T47D (cell line): Measurements from ENCODE around the gene CCSER1.

Experiments used
- DNase-seq, 2 experiments: peaks; one replicate each; pipeline versions ENCODE4 v3.0.0 to v3.0.0-alpha.2; 2011 to 2012; ENCODE audit warnings: low read depth in 1 of 2, low spot score in 1 of 2
- JUND ChIP-seq: IDR thresholded peaks from 2 replicates; pipeline ENCODE4 v1.6.1; 2012; ENCODE audit warnings: low read depth
- in situ Hi-C: cut with HindIII; loops from 2 replicates; pipeline ENCODE4 v1.10.0; 2016; ENCODE audit warnings: low sequenced_read_pairs, low pct_unique_long_range_greater_than_20kb

CCSER1 gene

DNA sequence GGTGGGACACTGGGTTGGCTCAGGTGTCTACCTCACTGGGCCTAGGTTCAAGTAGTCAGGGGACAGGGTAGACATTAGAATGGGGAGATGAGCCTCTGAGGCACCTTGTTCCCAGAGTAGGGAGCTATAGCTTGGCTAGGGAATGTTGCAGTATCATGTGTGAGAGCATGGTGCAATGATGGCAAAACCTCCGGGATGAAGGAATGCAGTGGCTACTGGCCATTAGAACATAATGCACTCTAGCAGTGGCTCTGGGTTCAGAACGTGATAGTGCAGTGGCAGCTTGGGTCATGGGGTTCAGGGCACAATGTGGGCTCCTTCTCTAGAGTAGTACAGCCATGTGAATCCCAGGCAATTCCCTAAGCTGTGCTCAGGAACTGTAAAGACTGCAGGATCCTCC is 471.5 kb downstream of the CCSER1 start:
- no peak for DNase-seq
- in situ Hi-C loops: no loop called here
- no peak for TF ChIP-seq JUND

DNA sequence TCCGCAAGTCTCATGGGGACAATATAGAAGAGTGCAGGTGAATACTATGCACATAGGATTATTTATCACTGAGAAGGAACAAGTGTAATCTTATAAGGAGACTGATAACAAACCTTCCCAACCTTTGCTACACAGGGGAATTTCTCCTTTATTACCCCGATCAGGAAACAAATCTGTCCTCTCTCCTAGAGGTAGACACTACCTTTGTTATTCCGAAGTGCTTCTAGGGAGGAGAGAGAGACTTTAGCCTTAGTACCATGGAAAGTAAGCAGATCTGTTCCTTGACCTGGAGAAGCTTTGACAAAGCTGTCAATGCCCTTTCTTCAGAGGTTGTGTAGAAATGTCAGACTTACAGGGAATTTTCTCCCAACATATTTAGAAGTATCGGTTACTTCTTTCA is 475.5 kb downstream of the CCSER1 start:
- TF ChIP-seq JUND: no peak
- in situ Hi-C loops: no loop called here
- DNase-seq: no peak

DNA sequence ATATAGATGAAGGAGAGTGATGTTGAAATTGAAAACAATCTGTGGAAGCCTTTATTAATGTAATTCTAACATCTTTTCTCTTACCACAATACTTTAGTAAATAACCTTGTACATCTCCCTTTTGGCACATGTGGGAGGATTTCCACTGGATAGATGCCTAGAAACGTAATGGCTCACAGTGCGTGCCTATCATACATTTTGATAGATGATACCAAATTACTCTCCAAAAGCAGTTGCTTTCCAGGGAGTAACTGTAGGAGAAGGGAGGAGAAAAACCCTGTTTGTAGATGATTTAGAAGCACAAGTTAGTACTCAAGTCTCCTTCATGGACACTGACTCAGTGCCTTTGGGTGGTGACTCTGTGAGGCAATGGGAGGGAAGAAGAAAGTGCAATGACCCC is 476.3 kb downstream of the CCSER1 start:
- TF ChIP-seq JUND: no peak
- in situ Hi-C loops: no loop called here
- no peak for DNase-seq

DNA sequence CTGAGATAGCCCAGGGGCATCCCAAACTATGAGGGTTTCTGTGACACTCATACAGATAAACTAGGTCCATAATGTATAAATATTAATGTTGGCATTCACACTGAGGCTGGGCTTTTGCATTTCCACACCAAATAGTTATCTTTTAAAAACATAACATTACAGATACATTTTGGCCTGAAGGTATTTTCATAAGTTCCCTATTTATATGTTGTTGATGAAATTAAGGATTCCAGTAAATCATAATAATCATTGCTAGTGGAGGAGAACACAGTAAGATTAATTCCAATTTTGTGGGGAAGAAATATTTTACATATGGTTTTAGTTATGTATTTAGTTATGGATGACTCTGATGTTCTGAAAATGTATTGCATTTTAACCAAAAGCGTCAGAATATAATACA is 479.6 kb downstream of the CCSER1 start:
- TF ChIP-seq JUND: no peak
- in situ Hi-C loops: no loop called here
- no peak for DNase-seq

DNA sequence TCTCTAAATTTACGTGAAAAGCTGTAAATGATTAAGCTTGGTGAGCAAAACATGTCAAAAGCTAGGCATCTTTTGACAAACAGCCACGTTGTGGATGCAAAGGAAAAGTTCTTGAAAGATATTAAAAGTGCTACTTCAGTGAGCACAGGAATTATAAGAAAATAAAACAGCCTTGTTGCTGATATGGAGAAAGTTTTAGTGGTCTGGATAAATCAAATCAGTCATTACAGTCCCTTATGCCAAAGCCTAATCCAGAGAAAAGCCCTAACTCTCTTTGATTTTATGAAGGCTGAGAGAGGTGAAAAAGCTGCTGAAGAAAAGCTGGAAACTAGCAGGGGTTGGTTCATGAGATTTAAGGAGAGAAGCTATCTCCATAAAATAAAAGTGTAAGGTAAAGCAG is 487.2 kb downstream of the CCSER1 start:
- no peak for TF ChIP-seq JUND
- in situ Hi-C loops: no loop called here
- no peak for DNase-seq

DNA sequence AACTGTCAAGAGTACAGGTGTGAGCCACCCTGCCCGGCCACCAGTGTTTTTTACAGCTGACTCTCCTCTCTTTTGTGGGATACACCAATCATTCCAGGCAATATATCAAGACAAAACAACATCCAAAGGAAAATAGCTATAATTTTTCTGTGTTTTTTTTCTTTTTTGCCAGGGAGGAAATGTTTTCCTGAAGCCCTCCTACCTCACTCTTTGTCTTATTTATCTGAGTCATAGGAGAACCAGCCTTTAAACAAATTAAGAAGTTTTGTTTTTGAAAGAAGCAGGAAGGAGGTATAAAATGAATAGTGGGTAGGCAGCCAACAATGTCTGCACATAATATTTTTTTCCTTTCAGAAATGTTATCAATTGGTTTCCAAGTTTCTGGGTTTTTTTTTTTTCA is 493.9 kb downstream of the CCSER1 start:
- no peak for DNase-seq
- in situ Hi-C loops: no loop called here
- no peak for TF ChIP-seq JUND

DNA sequence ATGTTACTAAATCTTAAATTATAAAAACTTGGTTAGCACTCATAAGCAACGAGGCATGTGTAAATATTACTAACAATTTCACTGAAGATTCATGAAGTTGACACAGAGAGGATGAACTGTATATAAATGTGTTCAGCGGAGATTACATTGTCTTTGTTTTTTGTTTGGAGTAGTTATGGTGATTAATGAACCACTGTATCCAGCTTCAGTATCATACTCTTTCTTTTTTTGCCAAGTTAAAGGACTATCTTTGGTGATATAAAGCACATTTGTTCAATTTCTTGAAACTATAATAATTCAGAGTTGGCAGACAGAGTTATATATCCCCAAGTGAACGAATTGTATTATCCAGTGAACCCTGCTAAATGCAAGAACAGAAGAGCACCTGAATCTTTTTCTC is 497.6 kb downstream of the CCSER1 start:
- TF ChIP-seq JUND: no peak
- in situ Hi-C loops: no loop called here
- DNase-seq: no peak

DNA sequence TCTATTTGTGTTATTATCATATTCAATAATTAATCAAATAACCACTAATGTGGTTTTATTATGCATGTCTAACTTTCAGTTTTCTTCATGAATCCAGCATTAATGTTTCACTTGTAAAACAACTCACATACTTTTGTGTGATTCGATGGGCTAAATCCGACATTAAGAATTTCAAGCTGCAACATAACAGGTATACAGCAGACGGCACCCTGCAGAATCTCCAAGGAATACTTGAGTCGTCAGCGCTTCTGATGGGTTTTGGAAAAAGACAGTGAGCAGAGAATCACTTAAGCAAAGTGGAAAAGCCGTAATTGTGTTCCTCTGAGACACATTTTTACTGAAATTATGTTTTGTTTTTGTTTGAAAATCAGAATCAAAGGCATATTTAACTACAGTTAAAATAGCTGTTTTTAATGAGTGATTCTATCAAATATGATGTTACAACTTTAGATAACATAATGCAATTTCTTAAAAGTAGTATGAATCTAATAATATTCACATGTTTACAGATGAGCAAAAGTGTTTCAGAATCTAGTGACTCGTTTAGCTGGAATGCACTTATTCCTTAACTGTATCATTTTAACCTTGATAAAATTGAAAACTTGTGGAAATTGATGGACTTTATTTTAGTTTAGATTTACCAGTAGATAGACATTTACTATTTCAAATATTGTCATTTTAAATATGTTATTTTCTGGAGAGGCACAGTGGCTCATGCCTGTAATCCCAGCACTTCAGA is 514.8 kb downstream of the CCSER1 start:
- no peak for TF ChIP-seq JUND
- in situ Hi-C loops: no loop called here
- DNase-seq: no peak

DNA sequence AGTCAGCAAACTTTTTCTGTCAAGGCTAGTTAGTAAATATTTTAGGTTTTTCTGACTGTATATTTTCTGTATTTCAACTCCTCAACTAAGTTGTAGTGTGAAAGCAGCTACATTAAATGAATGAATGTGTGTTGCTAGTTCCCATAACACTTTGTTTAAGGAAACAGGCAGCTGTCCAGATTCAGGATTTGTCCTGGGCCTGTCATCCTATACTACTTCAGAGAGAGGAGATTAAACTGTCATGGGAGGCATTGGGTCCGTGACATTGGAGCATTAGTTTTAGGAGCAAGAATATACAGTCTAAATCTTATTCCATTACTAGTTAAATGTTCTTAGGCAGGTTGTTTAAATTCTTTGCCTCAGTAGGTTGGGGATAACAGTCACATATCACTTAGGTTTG is 516.0 kb downstream of the CCSER1 start:
- no peak for DNase-seq
- in situ Hi-C loops: no loop called here
- no peak for TF ChIP-seq JUND

DNA sequence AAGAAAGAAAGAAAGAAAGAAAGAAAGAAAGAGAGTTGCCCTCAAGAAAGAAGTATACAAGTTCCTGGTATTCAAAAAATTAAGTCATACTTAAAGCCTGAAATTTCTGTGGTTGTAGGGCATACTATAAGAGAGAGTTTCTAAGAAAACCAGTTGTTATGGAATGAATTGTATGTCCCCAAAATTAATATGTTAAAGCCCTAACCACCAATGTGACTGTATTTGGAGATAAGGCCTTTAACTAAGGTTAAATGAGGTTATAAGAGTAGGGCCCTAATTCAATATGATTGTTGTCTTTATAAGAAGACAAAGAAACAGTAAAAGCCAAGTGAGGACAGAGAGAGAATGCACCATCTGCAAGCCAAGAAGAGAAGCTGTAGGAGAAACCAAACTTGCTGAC is 521.1 kb downstream of the CCSER1 start:
- in situ Hi-C loops: no loop called here
- DNase-seq: no peak
- no peak for TF ChIP-seq JUND

DNA sequence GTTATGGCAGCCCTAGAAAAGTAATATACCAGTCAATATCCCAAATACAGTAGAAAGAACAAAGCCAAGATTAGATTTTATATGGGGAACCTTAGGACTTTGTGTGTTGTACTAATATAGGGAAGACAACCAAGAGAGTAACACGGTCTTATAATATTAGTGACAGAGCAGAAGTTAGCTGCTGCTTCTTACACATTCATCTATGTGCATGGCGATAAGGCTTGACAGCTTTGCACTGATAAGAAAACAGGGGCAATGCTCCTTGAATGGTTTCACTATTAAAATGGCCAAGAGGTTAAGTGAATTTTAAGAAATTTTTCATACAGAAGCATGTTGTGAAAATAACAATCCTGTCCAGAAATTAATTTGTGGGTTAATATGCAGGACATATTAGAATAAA is 521.6 kb downstream of the CCSER1 start:
- in situ Hi-C loops: no loop called here
- no peak for TF ChIP-seq JUND
- DNase-seq: no peak

DNA sequence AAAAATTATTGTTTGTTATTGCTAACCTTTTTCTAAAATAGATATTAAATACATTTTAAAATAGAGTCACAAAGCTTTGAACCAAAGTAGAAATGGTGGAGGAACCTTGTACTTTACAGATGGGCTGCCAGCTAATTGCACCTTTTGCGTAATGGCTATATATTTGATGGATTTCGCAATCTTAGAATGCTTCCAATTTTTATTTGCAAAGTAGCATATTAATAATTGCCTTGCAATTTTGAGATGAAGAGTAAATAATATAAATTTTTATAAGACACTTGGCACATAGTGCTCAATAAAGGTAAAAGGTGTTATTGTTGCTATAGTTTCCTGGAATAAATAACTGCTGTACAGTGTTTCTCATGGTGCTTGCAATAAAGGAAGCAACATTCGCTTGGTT is 533.5 kb downstream of the CCSER1 start:
- TF ChIP-seq JUND: no peak
- in situ Hi-C loops: no loop called here
- DNase-seq: no peak

DNA sequence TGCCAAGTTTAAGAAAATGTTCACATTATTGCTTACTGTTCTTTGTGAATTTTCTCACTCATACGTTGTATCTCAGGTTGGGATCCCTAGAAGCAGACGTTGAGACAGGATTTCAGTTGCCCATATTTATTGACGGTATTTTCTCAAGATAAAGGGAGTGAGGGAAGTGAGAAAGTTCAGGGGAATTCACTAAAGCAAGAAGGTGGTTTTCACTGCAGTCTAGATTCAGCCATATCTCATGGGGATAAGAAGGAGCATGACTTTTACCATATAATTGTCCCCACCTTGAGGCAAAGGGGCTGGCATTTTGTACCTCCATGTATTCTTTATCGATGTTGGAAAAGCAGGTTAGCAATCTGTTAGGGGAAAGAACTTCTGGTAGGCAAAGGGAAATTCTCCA is 543.0 kb downstream of the CCSER1 start:
- in situ Hi-C loops: no loop called here
- DNase-seq: no peak
- TF ChIP-seq JUND: no peak

DNA sequence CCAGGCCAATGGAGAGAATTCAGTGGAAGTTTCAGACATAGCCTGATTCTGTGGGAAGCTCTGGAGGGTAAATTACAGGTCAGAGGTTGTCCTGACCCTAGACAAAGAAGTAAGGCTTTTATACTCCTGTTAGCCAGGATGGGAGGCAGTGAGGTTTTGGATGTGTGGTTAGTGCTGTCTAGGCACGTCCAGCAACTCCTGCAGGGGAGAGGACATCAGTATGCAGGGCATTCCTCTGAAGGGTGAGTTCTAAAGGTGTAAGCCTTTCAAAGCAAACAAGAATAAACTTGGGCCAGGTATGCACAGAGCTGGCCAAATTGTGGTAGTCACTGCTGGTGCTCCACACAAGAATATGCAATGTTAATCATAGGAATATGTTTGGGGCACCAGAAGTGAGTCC is 562.5 kb downstream of the CCSER1 start:
- in situ Hi-C loops: no loop called here
- TF ChIP-seq JUND: no peak

More for the DNA sequence above, 562.5 kb downstream of the CCSER1 start:
- peak in 1 of 2 experiments; percentile 4 for DNase-seq
